ENCODE measurements around the gene B4GAT1. TPM values are rescaled to one million over a fixed set of nuclear protein-coding genes. Genes with fewer than 3 reads are reported as not detected.

Gene B4GAT1
- total RNA-seq, 1 donor from 2014 or later, result 20.4 TPM

GRCh38 chr11:66346476-66347424, 679 bp downstream of the B4GAT1 start:
- Histone ChIP-seq H3K4me3 (ENCODE audit: low read depth, low read length) (peak overlapping the region; percentile 93), H3K36me3 (ENCODE audit: control insufficient read depth, insufficient read depth, low read length) (no peaks in the 10 kb centered on the region), H3K27me3 (ENCODE audit: control insufficient read depth, insufficient read depth, low read length) (no peaks in the 10 kb centered on the region)
- no peak for DNase-seq (ENCODE audit: low read depth)
- TF ChIP-seq CTCF (IDR thresholded peaks at IDR 0.05; ENCODE audit: insufficient read depth, low read length, poor library complexity, severe bottlenecking), result no peak

GRCh38 chr11:66345316-66345649, 2.1 kb downstream of the B4GAT1 start:
- Histone ChIP-seq H3K36me3 (ENCODE audit: control insufficient read depth, insufficient read depth, low read length) (peaks cover 3% of the 10 kb centered on the region), H3K4me3 (ENCODE audit: low read depth, low read length) (peak overlapping the region; percentile 88), H3K27me3 (ENCODE audit: control insufficient read depth, insufficient read depth, low read length) (no peaks in the 10 kb centered on the region)
- TF ChIP-seq CTCF (IDR thresholded peaks at IDR 0.05; ENCODE audit: insufficient read depth, low read length, poor library complexity, severe bottlenecking), result no peak
- DNase-seq (ENCODE audit: low read depth), result no peak

GRCh38 chr11:66344550-66345315, 2.7 kb downstream of the B4GAT1 start, which contains the start of gene BRMS1:
BRMS1 (minus strand) TSS chr11:66345104; CDS start chr11:66342234, 2,870 bp downstream.
- H3K4me3 ChIP-seq (ENCODE audit: low read depth, low read length), result peak within 1 kb of the TSS; percentile 88
- H3K27me3 ChIP-seq (ENCODE audit: control insufficient read depth, insufficient read depth, low read length), result no peaks in the 10 kb centered on the region
- peaks cover 3% of the 10 kb centered on the region for H3K36me3 ChIP-seq (ENCODE audit: control insufficient read depth, insufficient read depth, low read length)
- no peak for TF ChIP-seq CTCF (IDR thresholded peaks at IDR 0.05; ENCODE audit: insufficient read depth, low read length, poor library complexity, severe bottlenecking)
- DNase-seq (ENCODE audit: low read depth), result peak; percentile 91

- Histone ChIP-seq H3K27me3 (ENCODE audit: control insufficient read depth, insufficient read depth, low read length) (no peaks in the 10 kb centered on the region), H3K36me3 (ENCODE audit: control insufficient read depth, insufficient read depth, low read length) (peaks cover 3% of the 10 kb centered on the region), H3K4me3 (ENCODE audit: low read depth, low read length) (no peak overlapping the region)
- TF ChIP-seq CTCF (IDR thresholded peaks at IDR 0.05; ENCODE audit: insufficient read depth, low read length, poor library complexity, severe bottlenecking), result no peak
- DNase-seq (ENCODE audit: low read depth), result no peak
Measured at GRCh38 chr11:66343176-66343575, 4.3 kb downstream of the B4GAT1 start.

- no peaks in the 10 kb centered on the region for H3K27me3 ChIP-seq (ENCODE audit: control insufficient read depth, insufficient read depth, low read length)
- no peak overlapping the region for H3K4me3 ChIP-seq (ENCODE audit: low read depth, low read length)
- H3K36me3 ChIP-seq (ENCODE audit: control insufficient read depth, insufficient read depth, low read length), result peaks cover 3% of the 10 kb centered on the region
- DNase-seq (ENCODE audit: low read depth), result no peak
- TF ChIP-seq CTCF (IDR thresholded peaks at IDR 0.05; ENCODE audit: insufficient read depth, low read length, poor library complexity, severe bottlenecking), result no peak
Measured at GRCh38 chr11:66341502-66342126, 5.8 kb downstream of the B4GAT1 start.
